Epithelial cell of proximal tubule (primary cell): Measurements from ENCODE around the gene TUBGCP6. TPM values are rescaled to one million over a fixed set of nuclear protein-coding genes. Genes with fewer than 3 reads are reported as not detected.
"Not testable (repeated sequence)": the region's sequence is repeated elsewhere in the genome, so short reads cannot be mapped to it uniquely, and the experiment has no call there.

Source experiments
- DNase-seq: peaks from one replicate; pipeline ENCODE4 v3.0.0-alpha.2; 2011; ENCODE audit warnings: low read depth
- H3K4me3 ChIP-seq: 2 replicates; pipeline ENCODE4 v1.5.1; 2011; ENCODE audit warnings: low read depth, mild to moderate bottlenecking, low read length
- CTCF ChIP-seq: conservative IDR thresholded peaks from 2 replicates; pipeline ENCODE4 v1.5.1; 2012; ENCODE audit warnings: low read depth, mild to moderate bottlenecking, low read length
- total RNA-seq: library from RNA; depleted of rRNA; stranded (reverse); fragments of >200 nt; gene quantifications from 2 replicates; pipeline ENCODE4 v1.2.3, GENCODE V29; 2015

The TUBGCP6 gene
- total RNA-seq, 1 donor from 2014 or later: 26.1 TPM

GRCh38 chr22:50206599-50206998 is 38.2 kb downstream of the TUBGCP6 start:
- DNase-seq: no peak
- no peak overlapping the region for H3K4me3 ChIP-seq

GRCh38 chr22:50205781-50206569 is 38.8 kb downstream of the TUBGCP6 start:
- TF ChIP-seq CTCF: no peak
- DNase-seq: no peak
- no peak overlapping the region for H3K4me3 ChIP-seq

More at GRCh38 chr22:50206599-50206998, 38.2 kb downstream of the TUBGCP6 start:
- TF ChIP-seq CTCF: peak; percentile 59

GRCh38 chr22:50204998-50205397 is 39.8 kb downstream of the TUBGCP6 start:
- H3K4me3 ChIP-seq, DNase-seq: not testable (repeated sequence)

- TF ChIP-seq CTCF: no peak
- no peak overlapping the region for H3K4me3 ChIP-seq
- no peak for DNase-seq
Observed at GRCh38 chr22:50204571-50204970, 40.3 kb downstream of the TUBGCP6 start.

- no peak for DNase-seq
- no peak overlapping the region for H3K4me3 ChIP-seq
- TF ChIP-seq CTCF: no peak
Observed at GRCh38 chr22:50203288-50203687, 41.5 kb downstream of the TUBGCP6 start.

GRCh38 chr22:50202130-50202666 is 42.6 kb downstream of the TUBGCP6 start:
- H3K4me3 ChIP-seq: peak overlapping the region; percentile 79
- no peak for DNase-seq
- TF ChIP-seq CTCF: no peak

- peak overlapping the region; percentile 79 for H3K4me3 ChIP-seq
- no peak for DNase-seq
- no peak for TF ChIP-seq CTCF
Observed at GRCh38 chr22:50201191-50202129, 43.4 kb downstream of the TUBGCP6 start.
